A549 treated with GW870086 at 1 μM for 4 hours (cell line): ENCODE results near the gene TTPAL. TPM values are rescaled to one million over a fixed set of nuclear protein-coding genes. Genes with fewer than 3 reads are reported as not detected.

Experiments used
- total RNA-seq: library from RNA; stranded (reverse); fragments of 200-300 nt; extraction: Qiagen RNA extraction; gene quantifications from 5 replicates; pipeline ENCODE4 v1.2.3, GENCODE V29; 2022; ENCODE audit warnings: low read depth

TTPAL gene
- total RNA-seq: 11.3 to 18.0 TPM (median 14.1 TPM) in 5 replicates

GRCh38 chr20:44475694-44476560 is at the start of gene TTPAL:
TSS of gene TTPAL (plus strand) at chr20:44475874. CDS start at chr20:44480000, 4,126 bp downstream.

GRCh38 chr20:44521484-44522481 is 46.1 kb downstream of the TTPAL start, which contains the start of gene SERINC3:
TSS of gene SERINC3 (minus strand) at chr20:44522070. CDS start at chr20:44521951, 119 bp downstream.

Other genes starting within 250 kb of the TTPAL start
- gene GDAP1L1, start 228.6 kb upstream of the TTPAL start, total RNA-seq: 0.08 TPM in 1 of 5 replicates, not detected in the others
- gene FITM2, start 164.7 kb upstream of the TTPAL start, total RNA-seq: 7.2 to 9.3 TPM (median 8.7 TPM) in 5 replicates
- 0.18 to 0.75 TPM (median 0.39 TPM) in 4 of 5 replicates, not detected in the other for gene R3HDML, start 138.8 kb upstream of the TTPAL start, total RNA-seq
- 15.4 to 21.7 TPM (median 19.8 TPM) in 5 replicates for gene HNF4A, start 120.2 kb upstream of the TTPAL start, total RNA-seq
- 69.8 to 89.6 TPM (median 87.0 TPM) in 5 replicates for gene SERINC3, start 46.2 kb downstream of the TTPAL start, total RNA-seq
- gene PKIG, start 106.7 kb downstream of the TTPAL start, total RNA-seq: 35.2 to 41.6 TPM (median 37.8 TPM) in 5 replicates
- gene ADA, start 175.8 kb downstream of the TTPAL start, total RNA-seq: 50.5 to 64.6 TPM (median 58.9 TPM) in 5 replicates
- 24.2 to 35.6 TPM (median 26.0 TPM) in 5 replicates for gene CCN5, start 239.5 kb downstream of the TTPAL start, total RNA-seq